Measurements from ENCODE around the gene H2BK1. TPM values are rescaled to one million over a fixed set of nuclear protein-coding genes. Genes with fewer than 3 reads are reported as not detected.

H2BK1 gene
- total RNA-seq, 3 donors from 2014 or later (not counting 1 experiment from before 2014, with no cell fraction given) = 2.5 TPM; not detected in 2

- H3K4me3 Mint-ChIP-seq = peak overlapping the region; percentile 84
- no peak overlapping the region for H3K27ac Mint-ChIP-seq
- Histone ChIP-seq H3K27me3 (ENCODE audit: control insufficient read depth, insufficient read depth, low read length) (peaks cover 21% of the 10 kb centered on the region), H3K9me3 (ENCODE audit: control insufficient read depth, insufficient read depth, low read length) (no peaks in the 10 kb centered on the region), H3K4me3 (ENCODE audit: low read length) (no peak overlapping the region), H3K4me1 (ENCODE audit: control insufficient read depth, insufficient read depth, low read length) (peaks cover 24% of the 10 kb centered on the region), H3K27ac (ENCODE audit: low read length) (no peak overlapping the region), H3K36me3 (ENCODE audit: control insufficient read depth, insufficient read depth, low read length) (no peaks in the 10 kb centered on the region)
- DNase-seq (no peak), ATAC-seq (no peak)
- peaks cover 63 to 68% of the 10 kb centered on the region in 2 donors for H3K27me3 Mint-ChIP-seq (ENCODE audit: low read depth in 2 of 2)
- no peaks in the 10 kb centered on the region for H3K9me3 Mint-ChIP-seq
- no peaks in the 10 kb centered on the region for H3K36me3 Mint-ChIP-seq
- 91% methylated on average over 17 of the region's 17 CpGs for WGBS (ENCODE audit: insufficient coverage)
- intact Hi-C loops (cut with micrococcal nuclease) = no loop called here
- TF ChIP-seq CTCF (IDR thresholded peaks at IDR 0.05) = no peak
- peaks cover 18 to 37% of the 10 kb centered on the region in 2 donors for H3K4me1 Mint-ChIP-seq
Observed at GRCh38 chr7:151252961-151253711, 42.8 kb upstream of the H2BK1 start.

GRCh38 chr7:151252561-151252835 is 42.2 kb upstream of the H2BK1 start:
- no peaks in the 10 kb centered on the region for H3K36me3 ChIP-seq (ENCODE audit: control insufficient read depth, insufficient read depth, low read length)
- Mint-ChIP-seq H3K4me1 (peaks cover 18 to 41% of the 10 kb centered on the region in 2 donors), H3K9me3 (no peaks in the 10 kb centered on the region), H3K4me3 (peak overlapping the region; percentile 84), H3K27me3 (ENCODE audit: low read depth in 2 of 2) (peaks cover 56 to 66% of the 10 kb centered on the region in 2 donors), H3K27ac (no peak overlapping the region), H3K36me3 (no peaks in the 10 kb centered on the region)
- no peak overlapping the region for H3K27ac ChIP-seq (ENCODE audit: low read length)
- intact Hi-C loops (cut with micrococcal nuclease) = no loop called here
- no peak for ATAC-seq
- 56% methylated on average over 4 of the region's 9 CpGs for WGBS (ENCODE audit: insufficient coverage)
- peaks cover 24% of the 10 kb centered on the region for H3K27me3 ChIP-seq (ENCODE audit: control insufficient read depth, insufficient read depth, low read length)
- no peaks in the 10 kb centered on the region for H3K9me3 ChIP-seq (ENCODE audit: control insufficient read depth, insufficient read depth, low read length)
- peaks cover 30% of the 10 kb centered on the region for H3K4me1 ChIP-seq (ENCODE audit: control insufficient read depth, insufficient read depth, low read length)
- no peak overlapping the region for H3K4me3 ChIP-seq (ENCODE audit: low read length)
- no peak for DNase-seq
- TF ChIP-seq CTCF (IDR thresholded peaks at IDR 0.05) = no peak

- H3K27me3 ChIP-seq (ENCODE audit: control insufficient read depth, insufficient read depth, low read length) = peaks cover 28% of the 10 kb centered on the region
- H3K9me3 Mint-ChIP-seq = no peaks in the 10 kb centered on the region
- no peak for TF ChIP-seq CTCF (IDR thresholded peaks at IDR 0.05)
- H3K36me3 Mint-ChIP-seq = no peaks in the 10 kb centered on the region
- peak in 2 of 3 donors; percentile 41 to 47 for ATAC-seq
- 5% methylated on average over 75 of the region's 79 CpGs for WGBS (ENCODE audit: insufficient coverage)
- peaks cover 18 to 43% of the 10 kb centered on the region in 2 donors for H3K4me1 Mint-ChIP-seq
- H3K4me1 ChIP-seq (ENCODE audit: control insufficient read depth, insufficient read depth, low read length) = peaks cover 35% of the 10 kb centered on the region
- no peak overlapping the region for H3K27ac Mint-ChIP-seq
- no peaks in the 10 kb centered on the region for H3K9me3 ChIP-seq (ENCODE audit: control insufficient read depth, insufficient read depth, low read length)
- H3K36me3 ChIP-seq (ENCODE audit: control insufficient read depth, insufficient read depth, low read length) = no peaks in the 10 kb centered on the region
- peak overlapping the region; percentile 2 for H3K4me3 ChIP-seq (ENCODE audit: low read length)
- DNase-seq = peak in 1 of 2 donors; percentile 64
- peaks cover 51 to 64% of the 10 kb centered on the region in 2 donors for H3K27me3 Mint-ChIP-seq (ENCODE audit: low read depth in 2 of 2)
- H3K27ac ChIP-seq (ENCODE audit: low read length) = no peak overlapping the region
- peak overlapping the region; percentile 84 for H3K4me3 Mint-ChIP-seq
- intact Hi-C loops (cut with micrococcal nuclease) = no loop called here
Observed at GRCh38 chr7:151251689-151252560, 41.6 kb upstream of the H2BK1 start.

Data from natural killer cell (primary cell).